Measurements from ENCODE around the gene HSPA12A.

- TF ChIP-seq GATA2 (IDR thresholded peaks at IDR 0.05; ENCODE audit: low read depth, low read length) (no peak), GATA3 (IDR thresholded peaks at IDR 0.05; ENCODE audit: low read depth, low read length) (no peak)
Measured at GRCh38 chr10:116669080-116669479, 73.3 kb downstream of the HSPA12A start.

Measured in SH-SY5Y (cell line).